ENCODE data around the gene SMYD2. TPM values are rescaled to one million over a fixed set of nuclear protein-coding genes. Genes with fewer than 3 reads are reported as not detected.

SMYD2 gene
- polyA plus RNA-seq, 3 donors = 14.2 to 28.4 (median 23.6) TPM

DNA sequence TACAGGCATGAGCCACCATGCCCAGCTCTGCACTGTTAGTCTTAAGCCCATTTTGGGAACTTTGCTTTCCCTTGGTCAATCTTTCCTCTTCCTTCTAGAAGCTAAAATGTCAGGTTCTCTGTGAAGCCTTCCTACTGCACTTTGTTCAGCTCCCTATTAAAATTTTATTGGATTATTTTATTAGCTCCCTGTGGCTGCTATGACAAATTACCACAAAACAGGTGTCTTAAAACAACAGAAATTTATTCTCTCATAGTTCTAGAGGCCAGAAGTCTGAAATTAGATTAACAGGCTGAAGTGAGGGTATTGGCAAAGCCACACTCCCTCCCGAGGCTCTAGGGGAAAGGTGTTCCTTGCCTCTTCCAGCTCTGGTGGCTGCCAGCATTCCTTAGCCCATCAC is 4.2 kb upstream of the SMYD2 start:
- DNase-seq = no peak
- H3K9me3 Mint-ChIP-seq = peaks cover 0 to 16% (median 9%) of the 10 kb centered on the region in 7 donors

DNA sequence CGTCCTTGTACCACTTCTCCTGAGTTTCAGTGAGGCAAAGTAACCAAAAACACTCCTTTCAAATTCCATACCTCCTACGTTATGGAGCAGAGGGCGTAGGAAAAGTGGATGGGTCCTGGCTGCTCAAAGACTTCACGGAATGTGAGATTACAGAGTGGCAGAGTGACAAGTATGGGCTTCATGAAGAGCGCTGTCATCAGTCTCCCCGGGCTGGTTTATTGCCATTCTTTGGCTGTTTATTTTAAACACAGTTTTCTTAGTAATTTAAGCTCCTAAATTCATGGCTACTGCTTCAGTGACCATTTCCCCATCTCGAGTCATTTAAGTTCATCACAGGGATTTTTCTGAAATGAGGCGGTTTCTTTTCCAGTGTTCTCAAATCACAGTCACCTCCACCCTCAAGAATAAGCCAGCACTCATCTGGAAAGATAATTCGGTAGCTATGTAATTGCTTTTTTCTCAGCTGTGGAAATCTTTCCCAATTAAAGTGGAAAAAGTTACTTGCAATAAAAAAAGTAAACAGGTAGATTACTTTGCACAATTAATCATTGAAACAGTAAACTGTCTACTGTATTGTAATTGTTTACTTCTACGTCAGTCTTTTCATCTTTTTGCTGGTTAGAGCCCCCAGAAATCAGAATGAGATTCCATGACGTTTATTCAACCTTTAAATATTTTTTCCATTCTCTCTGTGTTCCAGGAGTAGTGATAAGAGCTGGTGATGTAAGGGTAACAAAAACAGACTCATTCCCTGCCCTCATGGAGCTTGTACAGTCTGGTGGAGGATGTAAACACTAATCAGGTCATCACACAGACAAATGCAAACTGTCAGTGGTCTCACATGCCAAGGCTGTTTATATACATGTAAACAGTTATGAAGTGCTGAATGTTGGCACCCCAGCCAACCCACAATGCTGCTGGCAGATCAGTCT is 3.0 kb upstream of the SMYD2 start:
- H3K4me2 ChIP-seq (replicated peaks; ENCODE audit: extremely low read depth, low read length, poor library complexity, severe bottlenecking) = no peak overlapping the region
- peaks cover 12% of the 10 kb centered on the region for H3K79me2 ChIP-seq (ENCODE audit: insufficient read depth, low read length)
- no peak overlapping the region for H3K4me3 Mint-ChIP-seq
- H3K4me1 Mint-ChIP-seq = peaks cover 27% of the 10 kb centered on the region
- H3K9ac ChIP-seq (ENCODE audit: insufficient read depth, low read length, poor library complexity, severe bottlenecking) = no peak overlapping the region
- H3K27me3 ChIP-seq (ENCODE audit: control insufficient read depth in 2 of 2, insufficient read depth in 2 of 2, low read length in 2 of 2) = peaks cover 0 to 4% of the 10 kb centered on the region in 2 donors
- 83% methylated on average over 1 of the region's 11 CpGs for WGBS (ENCODE audit: insufficient coverage)
- H3K27me3 Mint-ChIP-seq (ENCODE audit: low read depth in 3 of 3) = peaks cover 0 to 11% (median 8%) of the 10 kb centered on the region in 3 donors
- H3K9me3 Mint-ChIP-seq = peaks cover 0 to 16% (median 9%) of the 10 kb centered on the region in 7 donors
- H3K36me3 ChIP-seq (replicated peaks in 1 of 2; ENCODE audit: control insufficient read depth in 1 of 2, insufficient read depth in 2 of 2, low read length in 2 of 2) = no peaks in the 10 kb centered on the region
- H3K4me3 ChIP-seq (replicated peaks in 1 of 3; ENCODE audit: low read depth in 2 of 3, low read length in 3 of 3) = no peak overlapping the region
- TF ChIP-seq, protein P1, sequence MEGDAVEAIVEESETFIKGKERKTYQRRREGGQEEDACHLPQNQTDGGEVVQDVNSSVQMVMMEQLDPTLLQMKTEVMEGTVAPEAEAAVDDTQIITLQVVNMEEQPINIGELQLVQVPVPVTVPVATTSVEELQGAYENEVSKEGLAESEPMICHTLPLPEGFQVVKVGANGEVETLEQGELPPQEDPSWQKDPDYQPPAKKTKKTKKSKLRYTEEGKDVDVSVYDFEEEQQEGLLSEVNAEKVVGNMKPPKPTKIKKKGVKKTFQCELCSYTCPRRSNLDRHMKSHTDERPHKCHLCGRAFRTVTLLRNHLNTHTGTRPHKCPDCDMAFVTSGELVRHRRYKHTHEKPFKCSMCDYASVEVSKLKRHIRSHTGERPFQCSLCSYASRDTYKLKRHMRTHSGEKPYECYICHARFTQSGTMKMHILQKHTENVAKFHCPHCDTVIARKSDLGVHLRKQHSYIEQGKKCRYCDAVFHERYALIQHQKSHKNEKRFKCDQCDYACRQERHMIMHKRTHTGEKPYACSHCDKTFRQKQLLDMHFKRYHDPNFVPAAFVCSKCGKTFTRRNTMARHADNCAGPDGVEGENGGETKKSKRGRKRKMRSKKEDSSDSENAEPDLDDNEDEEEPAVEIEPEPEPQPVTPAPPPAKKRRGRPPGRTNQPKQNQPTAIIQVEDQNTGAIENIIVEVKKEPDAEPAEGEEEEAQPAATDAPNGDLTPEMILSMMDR (IDR thresholded peaks at IDR 0.05) = no peak
- H3K36me3 Mint-ChIP-seq = peaks cover 4% of the 10 kb centered on the region in 2 donors
- DNase-seq = no peak
- H2AFZ ChIP-seq (ENCODE audit: insufficient read depth, low read depth, low read length, poor library complexity, severe bottlenecking) = no peak overlapping the region
- H3K27ac Mint-ChIP-seq = no peak overlapping the region
- intact Hi-C loops (cut with micrococcal nuclease) = no loop called here
- H3K27ac ChIP-seq (ENCODE audit: low read depth in 1 of 2, low read length in 2 of 2) = no peak overlapping the region
- H3K4me1 ChIP-seq (ENCODE audit: control insufficient read depth in 1 of 2, insufficient read depth in 2 of 2, low read length in 2 of 2) = peaks cover 18 to 22% of the 10 kb centered on the region in 2 donors
- H3K9me3 ChIP-seq (replicated peaks in 1 of 2; ENCODE audit: control insufficient read depth in 1 of 2, insufficient read depth in 1 of 2, low read length in 2 of 2) = peaks cover 6 to 8% of the 10 kb centered on the region in 2 donors
- H4K20me1 ChIP-seq (ENCODE audit: insufficient read depth, low read length) = no peaks in the 10 kb centered on the region

More for the DNA sequence above, 4.2 kb upstream of the SMYD2 start:
- peaks cover 6 to 8% of the 10 kb centered on the region in 2 donors for H3K9me3 ChIP-seq (replicated peaks in 1 of 2; ENCODE audit: control insufficient read depth in 1 of 2, insufficient read depth in 1 of 2, low read length in 2 of 2)
- H3K79me2 ChIP-seq (ENCODE audit: insufficient read depth, low read length) = peaks cover 3% of the 10 kb centered on the region
- peaks cover 3 to 16% (median 9%) of the 10 kb centered on the region in 3 donors for H3K27me3 Mint-ChIP-seq (ENCODE audit: low read depth in 3 of 3)
- H3K4me3 ChIP-seq (replicated peaks in 1 of 3; ENCODE audit: low read depth in 2 of 3, low read length in 3 of 3) = no peak overlapping the region
- peaks cover 4% of the 10 kb centered on the region in 2 donors for H3K27me3 ChIP-seq (ENCODE audit: control insufficient read depth in 2 of 2, insufficient read depth in 2 of 2, low read length in 2 of 2)
- H3K27ac ChIP-seq (ENCODE audit: low read depth in 1 of 2, low read length in 2 of 2) = no peak overlapping the region
- no peaks in the 10 kb centered on the region for H3K36me3 ChIP-seq (replicated peaks in 1 of 2; ENCODE audit: control insufficient read depth in 1 of 2, insufficient read depth in 2 of 2, low read length in 2 of 2)
- H2AFZ ChIP-seq (ENCODE audit: insufficient read depth, low read depth, low read length, poor library complexity, severe bottlenecking) = no peak overlapping the region
- no peak overlapping the region for H3K4me2 ChIP-seq (replicated peaks; ENCODE audit: extremely low read depth, low read length, poor library complexity, severe bottlenecking)
- peaks cover 6 to 10% of the 10 kb centered on the region in 2 donors for H3K4me1 ChIP-seq (ENCODE audit: control insufficient read depth in 1 of 2, insufficient read depth in 2 of 2, low read length in 2 of 2)
- H3K4me1 Mint-ChIP-seq = peaks cover 15% of the 10 kb centered on the region
- peaks cover 4% of the 10 kb centered on the region in 2 donors for H3K36me3 Mint-ChIP-seq
- intact Hi-C loops (cut with micrococcal nuclease) = no loop called here
- TF ChIP-seq, protein P1 (IDR thresholded peaks at IDR 0.05) = no peak
- H3K4me3 Mint-ChIP-seq = no peak overlapping the region
- no peak overlapping the region for H3K9ac ChIP-seq (ENCODE audit: insufficient read depth, low read length, poor library complexity, severe bottlenecking)
- H4K20me1 ChIP-seq (ENCODE audit: insufficient read depth, low read length) = no peaks in the 10 kb centered on the region
- H3K27ac Mint-ChIP-seq = no peak overlapping the region
- no CpG with 5 or more reads among the region's 1 CpG for WGBS (ENCODE audit: insufficient coverage)

Measured in CD14-positive monocyte (primary cell).